LoVo (cell line): ENCODE data around the gene KRT83.

ENCODE experiments used
- DNase-seq: peaks from one replicate; pipeline ENCODE4 v3.0.0-alpha.2; 2016; ENCODE audit warnings: low spot score

Gene KRT83

GRCh38 chr12:52320784-52321400, at the start of gene KRT83:
Gene KRT83, minus strand, starts transcription at chr12:52321398. Its CDS starts 63 bp downstream, at chr12:52321335.
- DNase-seq: no peak

GRCh38 chr12:52369809-52370208, 48.6 kb upstream of the KRT83 start:
- DNase-seq: no peak

GRCh38 chr12:52369211-52369610, 48.0 kb upstream of the KRT83 start:
- DNase-seq: peak; percentile 28

- DNase-seq: no peak
Observed at GRCh38 chr12:52368508-52368907, 47.3 kb upstream of the KRT83 start.

- DNase-seq: no peak
Observed at GRCh38 chr12:52367876-52368275, 46.7 kb upstream of the KRT83 start.

- no peak for DNase-seq
Observed at GRCh38 chr12:52366738-52367485, 45.7 kb upstream of the KRT83 start, which contains the start of gene KRT85. Gene KRT85, minus strand, starts transcription at chr12:52367481. Its CDS starts 76 bp downstream, at chr12:52367405.

GRCh38 chr12:52364901-52365489, 43.8 kb upstream of the KRT83 start:
- DNase-seq: no peak

- DNase-seq: no peak
Observed at GRCh38 chr12:52364061-52364460, 42.9 kb upstream of the KRT83 start.

- no peak for DNase-seq
Observed at GRCh38 chr12:52363111-52363679, 42.0 kb upstream of the KRT83 start.

GRCh38 chr12:52362118-52362726, 41.0 kb upstream of the KRT83 start:
- no peak for DNase-seq

- no peak for DNase-seq
Observed at GRCh38 chr12:52361553-52361952, 40.4 kb upstream of the KRT83 start.

GRCh38 chr12:52360663-52361271, 39.6 kb upstream of the KRT83 start:
- no peak for DNase-seq

GRCh38 chr12:52360106-52360662, 39.0 kb upstream of the KRT83 start:
- DNase-seq: no peak

- DNase-seq: no peak
Observed at GRCh38 chr12:52359621-52360061, 38.4 kb upstream of the KRT83 start.

- no peak for DNase-seq
Observed at GRCh38 chr12:52358575-52359350, 37.6 kb upstream of the KRT83 start.

GRCh38 chr12:52356762-52357580, 35.8 kb upstream of the KRT83 start:
- no peak for DNase-seq

GRCh38 chr12:52356031-52356761, 35.0 kb upstream of the KRT83 start:
- no peak for DNase-seq

- no peak for DNase-seq
Observed at GRCh38 chr12:52355176-52355575, 34.0 kb upstream of the KRT83 start.

- no peak for DNase-seq
Observed at GRCh38 chr12:52354200-52354599, 33.0 kb upstream of the KRT83 start.
